ENCODE data around the gene ANKRD9. TPM values are rescaled to one million over a fixed set of nuclear protein-coding genes. Genes with fewer than 3 reads are reported as not detected.

ANKRD9 gene
- total RNA-seq, 3 donors from 2014 or later: 10.4 to 24.9 (median 22.8) TPM

DNA sequence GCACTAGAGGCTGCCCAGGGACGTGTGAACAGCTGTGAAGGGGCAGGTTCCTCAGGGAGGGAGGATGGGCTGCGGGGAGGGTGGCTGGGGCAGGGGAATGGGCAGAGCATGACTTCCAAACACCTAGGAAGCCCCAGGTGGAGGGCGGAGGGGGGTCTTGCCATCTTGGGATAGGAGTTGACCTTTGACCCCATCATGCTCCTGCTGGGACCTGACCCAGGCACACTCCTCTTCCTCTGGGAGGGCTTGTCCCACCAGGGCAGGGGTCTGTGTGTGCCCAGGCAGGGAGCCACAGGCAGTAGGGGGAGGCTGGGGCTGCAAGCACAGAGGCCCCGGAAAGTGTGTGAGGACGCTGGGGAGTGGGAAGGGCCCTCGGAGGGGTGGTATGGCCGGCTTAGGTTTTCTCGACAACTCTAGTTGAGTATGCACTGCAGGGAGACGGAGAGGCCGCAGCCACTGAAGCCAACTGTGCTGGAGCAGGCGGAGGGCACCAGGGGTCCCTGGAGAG is 3.3 kb upstream of the ANKRD9 start:
- intact Hi-C loops (cut with DNase I; ENCODE audit: low total_unique reads): loop anchor here (10.0 kb wide), 1 partner anchor 198 kb away; the partner anchor contains the start of gene ZNF839
- no peak for TF ChIP-seq CTCF (IDR thresholded peaks at IDR 0.05)
- no peak for TF ChIP-seq POLR2A (IDR thresholded peaks at IDR 0.05)
- no peak for TF ChIP-seq POLR2AphosphoS5 (IDR thresholded peaks at IDR 0.05)
- DNase-seq (ENCODE audit: low spot score in 2 of 2): no peak
- H3K36me3 ChIP-seq: no peaks in the 10 kb centered on the region
- no peaks in the 10 kb centered on the region for H3K27me3 ChIP-seq
- peaks cover 2 to 4% of the 10 kb centered on the region in 2 donors for H3K4me1 ChIP-seq
- no peak overlapping the region for H3K27ac ChIP-seq
- H3K4me3 ChIP-seq: no peak overlapping the region
- no peaks in the 10 kb centered on the region for H3K9me3 ChIP-seq

DNA sequence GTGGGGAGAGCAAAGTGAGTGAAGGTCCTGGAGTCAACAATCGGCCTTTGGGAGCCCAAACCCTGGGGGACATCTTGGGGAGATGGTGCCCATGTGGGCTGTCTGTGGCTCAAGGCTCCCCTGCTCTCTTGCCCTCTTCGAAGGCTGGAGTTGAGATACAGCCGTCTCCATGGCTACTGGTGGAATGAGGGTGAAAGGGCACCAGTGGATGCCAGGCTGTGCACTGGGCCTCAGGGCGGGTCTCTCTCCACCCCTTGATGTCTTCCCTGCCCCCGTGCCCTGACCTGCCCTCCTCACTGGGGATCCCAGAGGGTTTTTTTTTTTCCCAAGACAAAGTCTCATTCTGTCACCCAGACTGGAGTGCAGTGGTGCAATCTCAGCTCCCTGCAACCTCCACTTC is 2.0 kb upstream of the ANKRD9 start:
- Histone ChIP-seq H3K4me1 (peaks cover 2 to 4% of the 10 kb centered on the region in 2 donors), H3K4me3 (no peak overlapping the region), H3K27ac (no peak overlapping the region), H3K27me3 (no peaks in the 10 kb centered on the region), H3K9me3 (no peaks in the 10 kb centered on the region), H3K36me3 (no peaks in the 10 kb centered on the region)
- DNase-seq (ENCODE audit: low spot score in 2 of 2): no peak
- TF ChIP-seq POLR2A (IDR thresholded peaks at IDR 0.05) (no peak), POLR2AphosphoS5 (IDR thresholded peaks at IDR 0.05) (no peak), CTCF (IDR thresholded peaks at IDR 0.05) (no peak)
- intact Hi-C loops (cut with DNase I; ENCODE audit: low total_unique reads): loop anchor here (10.0 kb wide), 1 partner anchor 197 kb away; the partner anchor contains the start of gene ZNF839

DNA sequence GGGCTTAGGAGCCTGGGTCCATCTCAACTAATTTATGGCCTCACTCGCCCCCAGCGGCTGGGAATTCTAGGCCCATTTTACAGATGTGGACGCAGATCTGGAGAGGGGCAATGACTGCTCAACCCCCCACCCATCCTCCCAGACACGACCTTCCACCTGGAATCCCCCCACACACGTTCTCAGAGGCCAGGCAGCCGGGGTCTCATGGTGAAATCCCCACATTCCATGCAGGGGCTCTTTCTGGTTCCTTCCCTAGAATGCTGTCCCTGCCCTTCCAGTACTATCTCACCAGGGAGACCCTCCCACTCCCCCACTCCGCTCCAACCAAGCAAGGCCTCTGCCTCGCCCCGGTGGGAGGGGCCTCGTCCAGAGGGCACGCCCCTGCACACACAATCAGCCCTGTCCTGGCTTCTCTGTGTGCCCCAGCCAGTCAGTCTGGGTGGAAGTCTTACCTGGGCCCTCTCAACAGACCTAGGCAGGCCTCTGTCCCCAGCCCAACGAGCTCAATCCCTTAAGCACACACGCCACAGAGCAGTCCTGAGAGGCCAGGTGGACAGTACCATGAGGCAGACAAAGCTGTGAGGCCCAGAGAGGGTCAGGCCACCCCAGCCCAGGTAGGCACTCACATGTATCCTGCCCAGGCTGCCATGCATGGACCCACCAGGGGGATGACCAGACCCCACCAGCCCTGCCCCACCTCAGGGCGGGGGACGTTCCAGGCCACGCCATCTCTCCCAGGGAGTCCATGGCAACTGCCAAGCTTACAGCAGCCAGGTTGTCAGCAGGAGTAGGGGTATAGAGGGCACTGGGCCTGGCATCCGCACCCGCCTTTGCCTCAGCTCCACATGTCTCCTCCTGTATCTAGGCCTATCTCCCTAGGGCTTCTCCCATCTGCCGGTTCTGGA is 1.3 kb upstream of the ANKRD9 start:
- H3K36me3 ChIP-seq: no peaks in the 10 kb centered on the region
- intact Hi-C loops (cut with DNase I; ENCODE audit: low total_unique reads): loop anchor here (10.0 kb wide), 1 partner anchor 196 kb away; the partner anchor contains the start of gene ZNF839
- H3K27me3 ChIP-seq: no peaks in the 10 kb centered on the region
- H3K4me1 ChIP-seq: peaks cover 2 to 4% of the 10 kb centered on the region in 2 donors
- peak overlapping the region in 1 of 2 donors; percentile 79 for H3K27ac ChIP-seq
- H3K9me3 ChIP-seq: no peaks in the 10 kb centered on the region
- H3K4me3 ChIP-seq: peak overlapping the region; percentile 53 to 80 (median 68)
- no peak for DNase-seq (ENCODE audit: low spot score in 2 of 2)
- no peak for TF ChIP-seq CTCF (IDR thresholded peaks at IDR 0.05)
- TF ChIP-seq POLR2AphosphoS5 (IDR thresholded peaks at IDR 0.05): no peak
- TF ChIP-seq POLR2A (IDR thresholded peaks at IDR 0.05): no peak

GRCh38 chr14:102508774-102509745 is 516 bp downstream of the ANKRD9 start:
- Histone ChIP-seq H3K36me3 (no peaks in the 10 kb centered on the region), H3K9me3 (no peaks in the 10 kb centered on the region), H3K27me3 (no peaks in the 10 kb centered on the region), H3K4me1 (peaks cover 2 to 4% of the 10 kb centered on the region in 2 donors), H3K27ac (peak overlapping the region; percentile 87 to 92), H3K4me3 (peak overlapping the region; percentile 48 to 80 (median 68))
- intact Hi-C loops (cut with DNase I; ENCODE audit: low total_unique reads): no loop called here
- TF ChIP-seq POLR2AphosphoS5 (IDR thresholded peaks at IDR 0.05) (peak in 1 of 3 donors; percentile 43), CTCF (IDR thresholded peaks at IDR 0.05) (peak in 1 of 3 donors; percentile 5), POLR2A (IDR thresholded peaks at IDR 0.05) (no peak)
- peak in 1 of 2 donors; percentile 49 for DNase-seq (ENCODE audit: low spot score in 2 of 2)

All from breast epithelium (tissue), 4 donors.